MG63 (cell line): ENCODE results near the gene PHF3. TPM values are rescaled to one million over a fixed set of nuclear protein-coding genes. Genes with fewer than 3 reads are reported as not detected.

Source experiments
- DNase-seq: peaks from one replicate; pipeline ENCODE4 v3.0.0-alpha.2; 2020
- H3K27me3 ChIP-seq: fragments of 250-450 bp; sonication (Bioruptor Pico); 2 replicates; pipeline ENCODE4 v1.5.1; 2020; ENCODE audit warnings: mild to moderate bottlenecking, moderate library complexity
- H3K36me3 ChIP-seq: fragments of 250-450 bp; sonication (Bioruptor Pico); 2 replicates; pipeline ENCODE4 v1.5.1; 2020; ENCODE audit warnings: mild to moderate bottlenecking, moderate library complexity
- H3K4me3 ChIP-seq: fragments of 250-450 bp; sonication (Bioruptor Pico); 2 replicates; pipeline ENCODE4 v1.5.1; 2020; ENCODE audit warnings: mild to moderate bottlenecking, moderate library complexity
- H3K9me3 ChIP-seq: fragments of 250-450 bp; sonication (Bioruptor Pico); 2 replicates; pipeline ENCODE4 v1.5.1; 2020; ENCODE audit warnings: mild to moderate bottlenecking, moderate library complexity
- total RNA-seq: library from RNA; depleted of rRNA; stranded (reverse); fragments of >200 nt; shearing (Covaris generic); gene quantifications from 2 replicates; pipeline ENCODE4 v1.2.3, GENCODE V29; 2014; ENCODE audit warnings: low replicate concordance

The PHF3 gene
- total RNA-seq, 1 experiment from 2014 or later = 10.0 TPM

GRCh38 chr6:63676412-63677114 is 41.0 kb downstream of the PHF3 start:
- H3K27me3 ChIP-seq = no peaks in the 10 kb centered on the region
- H3K36me3 ChIP-seq = no peaks in the 10 kb centered on the region
- no peak overlapping the region for H3K4me3 ChIP-seq
- no peaks in the 10 kb centered on the region for H3K9me3 ChIP-seq
- DNase-seq = no peak

- Histone ChIP-seq H3K27me3 (no peaks in the 10 kb centered on the region), H3K36me3 (no peaks in the 10 kb centered on the region), H3K9me3 (no peaks in the 10 kb centered on the region), H3K4me3 (no peak overlapping the region)
- DNase-seq = no peak
These were observed 41.7 kb downstream of the PHF3 start for GRCh38 chr6:63677282-63677681.

GRCh38 chr6:63683071-63683603 is 47.5 kb downstream of the PHF3 start:
- DNase-seq = no peak
- Histone ChIP-seq H3K9me3 (no peaks in the 10 kb centered on the region), H3K36me3 (peaks cover 2% of the 10 kb centered on the region; the same call in 1 of the 2 replicates), H3K4me3 (no peak overlapping the region), H3K27me3 (no peaks in the 10 kb centered on the region)

- H3K36me3 ChIP-seq = peaks cover 2% of the 10 kb centered on the region; the same call in 1 of the 2 replicates
- H3K9me3 ChIP-seq = no peaks in the 10 kb centered on the region
- DNase-seq = no peak
- no peaks in the 10 kb centered on the region for H3K27me3 ChIP-seq
- H3K4me3 ChIP-seq = no peak overlapping the region
These were observed 50.1 kb downstream of the PHF3 start for GRCh38 chr6:63685446-63686379.

GRCh38 chr6:63689421-63689820 is 53.8 kb downstream of the PHF3 start:
- no peak for DNase-seq
- Histone ChIP-seq H3K27me3 (no peaks in the 10 kb centered on the region), H3K4me3 (no peak overlapping the region), H3K36me3 (peaks cover 2% of the 10 kb centered on the region; the same call in 1 of the 2 replicates), H3K9me3 (no peaks in the 10 kb centered on the region)

- Histone ChIP-seq H3K9me3 (no peaks in the 10 kb centered on the region), H3K4me3 (no peak overlapping the region), H3K36me3 (no peaks in the 10 kb centered on the region; the same call in 1 of the 2 replicates), H3K27me3 (no peaks in the 10 kb centered on the region)
- DNase-seq = no peak
These were observed 54.6 kb downstream of the PHF3 start for GRCh38 chr6:63690221-63690620.

- Histone ChIP-seq H3K4me3 (no peak overlapping the region), H3K27me3 (no peaks in the 10 kb centered on the region), H3K36me3 (peaks cover 13% of the 10 kb centered on the region), H3K9me3 (no peaks in the 10 kb centered on the region)
- no peak for DNase-seq
These were observed 70.1 kb downstream of the PHF3 start for GRCh38 chr6:63705707-63706106.

- H3K4me3 ChIP-seq = no peak overlapping the region
- H3K9me3 ChIP-seq = no peaks in the 10 kb centered on the region
- H3K36me3 ChIP-seq = peaks cover 14% of the 10 kb centered on the region
- no peaks in the 10 kb centered on the region for H3K27me3 ChIP-seq
- no peak for DNase-seq
These were observed 71.0 kb downstream of the PHF3 start for GRCh38 chr6:63706630-63707029.

GRCh38 chr6:63708631-63709030 is 73.0 kb downstream of the PHF3 start:
- no peak for DNase-seq
- no peak overlapping the region for H3K4me3 ChIP-seq
- peaks cover 13% of the 10 kb centered on the region for H3K36me3 ChIP-seq
- no peaks in the 10 kb centered on the region for H3K9me3 ChIP-seq
- no peaks in the 10 kb centered on the region for H3K27me3 ChIP-seq

GRCh38 chr6:63709148-63709547 is 73.5 kb downstream of the PHF3 start:
- Histone ChIP-seq H3K4me3 (no peak overlapping the region), H3K9me3 (no peaks in the 10 kb centered on the region), H3K36me3 (peaks cover 11% of the 10 kb centered on the region), H3K27me3 (no peaks in the 10 kb centered on the region)
- DNase-seq = no peak

GRCh38 chr6:63713332-63713731 is 77.7 kb downstream of the PHF3 start:
- peaks cover 11% of the 10 kb centered on the region for H3K36me3 ChIP-seq

GRCh38 chr6:63714091-63714490 is 78.5 kb downstream of the PHF3 start:
- Histone ChIP-seq H3K27me3 (no peaks in the 10 kb centered on the region), H3K4me3 (no peak overlapping the region)
- DNase-seq = no peak

More at GRCh38 chr6:63713332-63713731, 77.7 kb downstream of the PHF3 start:
- no peaks in the 10 kb centered on the region for H3K27me3 ChIP-seq
- H3K4me3 ChIP-seq = no peak overlapping the region
- no peaks in the 10 kb centered on the region for H3K9me3 ChIP-seq
- no peak for DNase-seq

GRCh38 chr6:63716169-63716568 is 80.6 kb downstream of the PHF3 start:
- no peaks in the 10 kb centered on the region for H3K27me3 ChIP-seq
- no peak overlapping the region for H3K4me3 ChIP-seq
- peaks cover 6% of the 10 kb centered on the region; the same call in 1 of the 2 replicates for H3K36me3 ChIP-seq
- H3K9me3 ChIP-seq = no peaks in the 10 kb centered on the region
- no peak for DNase-seq

More at GRCh38 chr6:63714091-63714490, 78.5 kb downstream of the PHF3 start:
- H3K36me3 ChIP-seq = peaks cover 8% of the 10 kb centered on the region
- no peaks in the 10 kb centered on the region for H3K9me3 ChIP-seq

- H3K27me3 ChIP-seq = no peaks in the 10 kb centered on the region
- DNase-seq = no peak
- no peaks in the 10 kb centered on the region for H3K9me3 ChIP-seq
- no peak overlapping the region for H3K4me3 ChIP-seq
- H3K36me3 ChIP-seq = no peaks in the 10 kb centered on the region
These were observed 85.6 kb downstream of the PHF3 start for GRCh38 chr6:63721181-63721580.

- Histone ChIP-seq H3K4me3 (no peak overlapping the region), H3K27me3 (no peaks in the 10 kb centered on the region), H3K9me3 (no peaks in the 10 kb centered on the region), H3K36me3 (no peaks in the 10 kb centered on the region)
- DNase-seq = no peak
These were observed 89.1 kb downstream of the PHF3 start for GRCh38 chr6:63724721-63725120.

GRCh38 chr6:63730311-63730710 is 94.7 kb downstream of the PHF3 start:
- no peak for DNase-seq
- H3K36me3 ChIP-seq = no peaks in the 10 kb centered on the region

GRCh38 chr6:63731930-63732329 is 96.3 kb downstream of the PHF3 start:
- H3K36me3 ChIP-seq = no peaks in the 10 kb centered on the region
- DNase-seq = no peak
- no peaks in the 10 kb centered on the region for H3K27me3 ChIP-seq
- no peak overlapping the region for H3K4me3 ChIP-seq
- H3K9me3 ChIP-seq = no peaks in the 10 kb centered on the region

More at GRCh38 chr6:63730311-63730710, 94.7 kb downstream of the PHF3 start:
- no peaks in the 10 kb centered on the region for H3K27me3 ChIP-seq
- no peak overlapping the region for H3K4me3 ChIP-seq
- no peaks in the 10 kb centered on the region for H3K9me3 ChIP-seq
